ENCODE results near the gene RTF2.
A peak's percentile ranks its signal among the peaks of the same experiment; 100 is the strongest.
"Not testable (repeated sequence)": the region's sequence is repeated elsewhere in the genome, so short reads cannot be mapped to it uniquely, and the experiment has no call there.

Gene RTF2

GRCh38 chr20:56488566-56488965 lies 20.1 kb downstream of the RTF2 start:
- DNase-seq (ENCODE audit: low read depth in 3 of 3): no peak

- no peak for DNase-seq (ENCODE audit: low read depth in 3 of 3)
Observed at GRCh38 chr20:56501116-56501515, 32.7 kb downstream of the RTF2 start.

DNA sequence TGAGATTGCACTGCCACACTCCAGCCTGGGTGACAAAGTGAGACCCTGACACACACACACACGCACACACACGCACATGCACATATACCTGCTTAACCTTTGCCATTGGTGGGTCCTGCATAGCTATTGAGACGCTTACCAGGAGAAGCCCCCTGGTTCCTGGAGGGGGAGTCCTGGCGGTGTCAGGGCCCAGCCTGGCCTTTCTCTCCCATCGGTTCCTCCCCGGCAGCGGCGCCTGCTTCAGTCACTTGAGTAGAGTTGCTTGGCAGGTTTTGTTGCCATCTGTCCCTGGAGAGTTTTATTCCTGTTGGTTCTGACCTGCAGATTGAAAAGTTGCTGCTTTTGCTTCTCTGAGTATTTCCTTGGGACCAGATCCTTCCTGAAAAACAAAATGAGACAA lies 35.5 kb downstream of the RTF2 start:
- no peak for DNase-seq (ENCODE audit: low read depth in 3 of 3)

- DNase-seq (ENCODE audit: low read depth in 3 of 3): peak in 1 of 3 experiments; percentile 9
Observed at GRCh38 chr20:56504373-56505005, 36.1 kb downstream of the RTF2 start.

DNA sequence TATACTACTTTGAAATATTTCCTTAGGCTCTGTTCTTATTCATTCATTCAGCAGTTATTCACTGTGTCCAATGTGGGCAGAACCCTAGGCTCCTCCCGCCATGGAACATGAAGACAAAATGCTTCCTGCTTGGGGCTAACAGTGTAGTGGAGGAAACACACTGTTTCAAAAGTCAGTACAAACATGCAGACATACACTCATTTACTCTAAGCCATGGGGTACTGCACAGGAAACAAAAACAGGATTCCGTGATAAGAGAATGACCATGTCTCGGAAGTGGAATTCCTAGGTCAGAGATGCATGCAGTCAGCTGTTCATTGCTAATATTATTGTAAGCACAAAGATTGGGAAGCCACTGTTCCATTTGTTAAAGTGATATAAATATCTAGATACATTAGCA lies 37.7 kb downstream of the RTF2 start:
- DNase-seq (ENCODE audit: low read depth in 3 of 3): no peak

- no peak for DNase-seq (ENCODE audit: low read depth in 3 of 3)
Observed at GRCh38 chr20:56511926-56512325, 43.5 kb downstream of the RTF2 start.

- no peak for DNase-seq (ENCODE audit: low read depth in 3 of 3)
Observed at GRCh38 chr20:56513161-56514150, 45.0 kb downstream of the RTF2 start.

DNA sequence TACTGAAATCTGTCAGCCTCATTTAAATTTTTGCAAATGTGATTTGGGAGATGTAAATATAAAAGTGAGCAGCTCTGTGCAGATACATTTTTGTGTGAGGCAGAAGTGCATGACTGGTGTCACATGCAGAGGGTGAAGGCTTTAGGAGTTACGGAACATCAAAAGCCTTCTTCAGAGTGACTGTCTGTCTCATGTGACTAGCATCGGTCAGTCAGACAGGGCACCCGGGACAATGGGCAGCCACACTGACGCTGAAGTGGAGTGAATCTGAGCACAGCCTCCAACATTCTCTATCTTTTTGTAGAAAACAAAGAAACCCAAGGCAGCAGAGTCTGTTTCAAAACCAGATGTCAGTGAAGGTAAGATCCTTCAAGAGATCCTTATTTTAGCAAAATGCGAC lies 48.2 kb downstream of the RTF2 start:
- no peak for DNase-seq (ENCODE audit: low read depth in 3 of 3)

GRCh38 chr20:56517211-56517610 lies 48.8 kb downstream of the RTF2 start:
- no peak for DNase-seq (ENCODE audit: low read depth in 3 of 3)

GRCh38 chr20:56517641-56518040 lies 49.2 kb downstream of the RTF2 start:
- DNase-seq (ENCODE audit: low read depth in 3 of 3): no peak

DNA sequence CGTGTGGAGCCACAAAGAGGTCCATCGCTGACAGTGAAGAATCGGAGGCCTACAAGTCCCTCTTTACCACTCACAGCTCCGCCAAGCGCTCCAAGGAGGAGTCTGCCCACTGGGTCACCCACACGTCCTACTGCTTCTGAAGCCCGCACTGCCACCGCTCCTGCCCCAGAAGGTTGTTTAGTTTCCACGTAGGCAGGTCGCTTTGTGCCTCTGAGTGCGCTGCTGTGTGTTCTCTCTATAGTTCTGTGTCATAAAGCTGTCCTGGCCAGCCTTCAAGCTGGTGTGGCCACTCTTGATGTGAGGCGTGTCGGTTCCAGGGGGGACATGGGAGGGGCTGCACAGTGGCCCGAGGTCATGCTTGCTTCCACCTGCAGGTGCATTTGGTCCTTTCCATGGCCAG lies 49.7 kb downstream of the RTF2 start:
- no peak for DNase-seq (ENCODE audit: low read depth in 3 of 3)

DNA sequence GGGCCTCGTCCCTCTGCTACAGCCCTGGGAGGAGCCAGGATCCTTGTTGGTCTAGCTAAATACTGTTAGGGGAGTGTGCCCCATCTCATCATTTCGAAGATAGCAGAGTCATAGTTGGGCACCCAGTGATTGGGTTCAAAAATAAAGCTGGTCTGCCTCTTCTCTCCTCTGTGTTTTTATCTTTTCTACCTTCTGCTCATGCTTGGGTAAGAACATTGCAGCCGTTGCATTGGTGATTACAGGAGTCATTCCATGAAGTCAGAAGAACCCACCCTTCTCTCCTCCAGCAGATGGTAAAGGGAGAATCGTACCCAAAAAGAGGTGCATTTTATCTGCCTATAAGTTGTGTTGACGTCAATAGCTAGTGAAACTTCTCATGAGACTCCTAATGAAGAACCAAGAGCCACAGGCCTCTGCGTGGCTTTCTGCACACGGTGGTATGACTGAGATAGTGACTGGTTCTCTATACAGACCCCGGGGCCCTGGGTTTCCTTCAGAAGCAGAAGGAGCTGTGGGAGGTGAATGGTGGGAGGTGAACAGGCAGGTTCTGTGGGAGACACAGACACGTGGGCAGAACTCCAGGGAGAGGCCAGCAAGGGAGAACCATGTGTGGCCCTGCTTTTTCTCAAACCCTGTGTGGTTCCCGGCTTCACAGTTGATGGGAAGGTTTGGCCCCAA lies 50.4 kb downstream of the RTF2 start:
- no peak for DNase-seq (ENCODE audit: low read depth in 3 of 3)

DNA sequence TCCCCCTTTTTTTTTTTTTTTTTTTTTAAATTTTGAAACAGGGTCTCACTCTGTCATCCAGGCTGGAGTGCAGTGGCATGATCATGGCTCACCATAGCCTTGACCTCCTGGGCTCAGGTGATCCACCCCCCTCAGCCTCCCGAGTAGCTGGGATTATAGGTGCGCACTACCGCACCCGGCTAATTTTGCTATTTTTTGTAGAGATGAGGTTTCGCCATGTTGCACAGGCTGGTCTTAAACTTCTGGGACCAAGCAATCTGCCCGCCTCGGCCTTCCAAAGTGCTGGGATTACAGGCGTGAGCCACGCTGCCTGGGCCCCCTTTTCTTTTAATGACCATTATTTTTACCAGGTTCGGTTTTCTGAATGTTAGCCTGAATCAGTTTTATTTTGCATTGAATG lies 51.1 kb downstream of the RTF2 start:
- no peak for DNase-seq (ENCODE audit: low read depth in 3 of 3)

DNA sequence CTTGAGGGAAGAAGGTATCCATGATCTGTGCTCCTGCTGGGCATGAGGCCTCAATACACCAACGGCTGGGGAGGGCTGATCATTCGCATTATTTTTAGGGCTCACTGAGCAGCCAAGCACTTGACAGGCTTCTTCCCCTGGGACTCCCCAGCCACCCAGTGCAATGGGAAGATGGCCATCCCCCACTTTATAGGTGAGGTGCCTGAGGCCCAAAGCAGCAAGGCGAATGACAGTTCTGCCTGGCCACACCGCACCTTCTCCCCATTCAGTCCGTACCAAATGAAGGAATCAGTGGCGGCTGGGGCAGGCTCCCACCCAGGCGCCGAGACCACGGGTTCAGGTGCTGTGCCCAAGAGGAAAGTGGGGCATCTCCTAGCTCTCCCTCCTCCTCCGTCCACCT lies 51.8 kb downstream of the RTF2 start:
- no peak for DNase-seq (ENCODE audit: low read depth in 3 of 3)

DNA sequence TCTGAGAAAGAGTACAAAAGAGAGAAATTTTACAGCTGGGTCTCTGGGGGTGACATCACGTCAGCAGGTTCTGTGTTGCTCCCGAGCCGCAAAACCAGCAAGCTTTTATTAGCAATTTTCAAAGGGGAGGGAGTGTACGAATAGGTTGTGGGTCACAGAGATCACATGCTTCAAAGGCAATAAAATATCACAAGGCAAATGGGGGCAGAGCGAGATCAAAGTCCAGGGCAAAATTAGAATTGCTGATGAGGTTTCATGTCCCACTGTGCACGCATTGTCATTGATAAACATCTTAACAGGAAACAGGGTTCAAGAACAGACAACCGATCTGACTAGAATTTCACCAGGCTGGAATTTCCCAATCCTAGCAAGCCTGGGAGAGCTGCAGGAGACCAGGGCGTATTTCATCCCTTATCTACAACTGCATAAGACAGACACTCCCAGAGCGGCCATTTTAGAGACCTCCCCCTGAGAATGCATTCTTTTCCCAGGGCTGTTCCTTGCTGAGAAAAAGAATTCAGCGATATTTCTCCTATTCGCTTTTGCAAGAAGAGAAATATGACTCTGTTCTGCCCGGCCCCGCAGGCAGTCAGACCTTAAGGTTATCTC lies 52.4 kb downstream of the RTF2 start:
- not testable (repeated sequence) for DNase-seq (ENCODE audit: low read depth in 3 of 3)

GRCh38 chr20:56522311-56522710 lies 53.9 kb downstream of the RTF2 start:
- no peak for DNase-seq (ENCODE audit: low read depth in 3 of 3)

DNA sequence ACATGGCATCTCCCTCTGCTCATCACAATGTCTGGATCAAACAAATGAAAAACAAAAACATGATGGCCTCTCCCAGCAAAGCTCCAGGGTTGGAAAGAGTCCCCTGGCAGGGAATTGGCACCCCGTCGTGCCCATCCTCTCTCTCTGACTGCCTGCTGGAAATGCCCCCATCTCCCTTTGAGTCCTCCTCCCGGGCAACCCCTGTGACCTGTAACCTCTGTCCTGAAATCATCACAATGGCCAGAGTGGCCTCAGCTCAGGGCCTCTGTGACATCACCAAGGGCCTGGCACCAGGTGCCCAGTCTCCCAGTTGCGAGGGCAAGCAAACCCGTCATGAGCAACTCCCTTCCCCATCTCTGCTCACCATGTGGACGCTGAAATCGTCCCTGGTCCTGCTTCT lies 56.0 kb downstream of the RTF2 start, which contains the start of gene FAM209A:
Gene FAM209A (plus strand): TSS at position 301 of the 400 bp plus-strand sequence. CDS start 65 bp downstream, at position 366.
- not testable (repeated sequence) for DNase-seq (ENCODE audit: low read depth in 3 of 3)

DNA sequence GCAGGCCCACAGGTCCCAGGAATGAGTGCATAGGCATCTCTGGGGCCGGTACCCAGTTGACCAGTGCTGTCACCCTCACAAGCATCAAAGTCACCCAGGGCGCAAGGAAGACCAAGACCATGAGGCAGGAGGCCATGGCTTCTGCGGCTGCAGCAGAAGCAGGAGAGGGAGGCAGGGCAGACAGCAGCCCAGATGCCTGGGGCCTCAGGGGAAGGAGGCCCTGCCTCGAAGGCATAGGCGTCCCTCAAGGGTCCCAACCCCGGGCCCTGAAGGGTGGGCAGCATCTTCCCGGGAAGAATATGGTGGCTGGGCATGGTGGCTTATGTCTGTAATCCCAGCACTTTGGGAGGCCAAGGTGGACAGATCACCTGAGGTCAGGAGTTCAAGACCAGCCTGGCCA lies 59.1 kb downstream of the RTF2 start:
- no peak for DNase-seq (ENCODE audit: low read depth in 3 of 3)

GRCh38 chr20:56532946-56533345 lies 64.5 kb downstream of the RTF2 start, which contains the start of gene FAM209B:
Gene FAM209B (plus strand): TSS chr20:56533246. CDS start chr20:56533342, 96 bp downstream.
- DNase-seq (ENCODE audit: low read depth in 3 of 3): not testable (repeated sequence)

GRCh38 chr20:56537997-56538396 lies 69.6 kb downstream of the RTF2 start:
- no peak for DNase-seq (ENCODE audit: low read depth in 3 of 3)

DNA sequence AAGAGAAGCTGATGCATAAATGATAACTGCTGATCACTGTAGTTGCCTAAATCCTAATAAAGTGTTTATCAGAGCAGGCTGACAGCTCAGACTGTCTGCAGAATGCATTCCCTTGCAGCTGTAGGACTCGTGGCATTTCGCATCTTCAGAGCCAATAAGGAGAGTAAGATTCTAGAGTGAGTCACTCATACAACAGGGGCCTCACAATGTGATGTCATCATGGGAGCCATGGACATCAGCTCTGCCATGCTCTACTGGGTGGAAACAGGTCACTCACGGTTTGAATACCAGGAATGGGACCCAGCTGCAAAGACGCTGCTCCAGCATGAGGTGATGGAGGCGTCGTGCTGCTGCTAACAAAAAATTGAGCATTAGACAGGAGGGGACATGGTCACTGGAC lies 72.0 kb downstream of the RTF2 start:
- no peak for DNase-seq (ENCODE audit: low read depth in 3 of 3)

All from stimulated activated CD4-positive, alpha-beta T cell treated with anti-CD3 and anti-CD28 coated beads, TNF-alpha, amount 100 ng/mL, for 24 hours (primary cell).